Neuronal stem cell (in vitro differentiated cells): ENCODE measurements around the gene DNM3.

Source experiments
- DNase-seq: peaks from one replicate; pipeline ENCODE4 v3.0.0-alpha.2; 2013; ENCODE audit warnings: low spot score
- H2AFZ ChIP-seq: one replicate; pipeline ENCODE4 v1.6.1; 2013; ENCODE audit warnings: mild to moderate bottlenecking, low read length, inconsistent platforms
- H2AK5ac ChIP-seq: 2 replicates; pipeline ENCODE4 v1.6.1; 2013; ENCODE audit warnings: low read depth, mild to moderate bottlenecking, inconsistent platforms, low read length, moderate library complexity, mixed read lengths
- H2BK120ac ChIP-seq: 2 replicates; pipeline ENCODE4 v1.6.1; 2013; ENCODE audit warnings: low read depth, mild to moderate bottlenecking, inconsistent platforms, low read length, moderate library complexity, mixed read lengths
- H2BK12ac ChIP-seq: one replicate; pipeline ENCODE4 v1.6.1; 2013; ENCODE audit warnings: low read length, inconsistent platforms
- H2BK15ac ChIP-seq: 2 replicates; pipeline ENCODE4 v1.6.1; 2013; ENCODE audit warnings: mild to moderate bottlenecking, low read length, inconsistent platforms, mixed read lengths
- H2BK5ac ChIP-seq: one replicate; pipeline ENCODE4 v1.6.1; 2013; ENCODE audit warnings: inconsistent platforms, mild to moderate bottlenecking, low read length, moderate library complexity
- H3K14ac ChIP-seq: one replicate; pipeline ENCODE4 v1.6.1; 2013; ENCODE audit warnings: low read length, inconsistent platforms
- H3K18ac ChIP-seq: 2 replicates; pipeline ENCODE4 v1.6.1; 2013; ENCODE audit warnings: low read length, inconsistent platforms
- H3K23ac ChIP-seq: 2 replicates; pipeline ENCODE4 v1.6.1; 2013; ENCODE audit warnings: low read depth, mild to moderate bottlenecking, mixed read lengths, low read length, inconsistent platforms; ENCODE audit not compliant: poor library complexity
- H3K27ac ChIP-seq: replicated peaks from 3 replicates; pipeline ENCODE4 v1.5.1; 2013; ENCODE audit warnings: low read length, inconsistent platforms
- H3K27me3 ChIP-seq, 3 experiments: 2 replicates each; pipeline ENCODE4 v1.6.1; 2013; ENCODE audit warnings: low read length in 3 of 3, mild to moderate bottlenecking in 2 of 3, inconsistent platforms in 1 of 3, low read depth in 1 of 3, mixed read lengths in 1 of 3, moderate library complexity in 1 of 3; ENCODE audit not compliant: control insufficient read depth in 3 of 3, insufficient read depth in 3 of 3
- H3K36me3 ChIP-seq, 2 donors: replicated peaks in 1 of 2; 2 replicates each; pipeline ENCODE4 v1.6.1; 2013; ENCODE audit warnings: low read length in 2 of 2; ENCODE audit not compliant: control insufficient read depth in 2 of 2, insufficient read depth in 2 of 2
- H3K4ac ChIP-seq: 2 replicates; pipeline ENCODE4 v1.6.1; 2013; ENCODE audit warnings: inconsistent platforms, mild to moderate bottlenecking, low read length, moderate library complexity
- H3K4me1 ChIP-seq, 2 donors: 1 replicate in 1 of 2; 2 replicates in 1 of 2; pipeline ENCODE4 v1.6.1; 2013; ENCODE audit warnings: low read length in 2 of 2, low read depth in 1 of 2; ENCODE audit not compliant: control insufficient read depth in 2 of 2, insufficient read depth in 1 of 2
- H3K4me2 ChIP-seq: one replicate; pipeline ENCODE4 v1.6.1; 2013; ENCODE audit warnings: mild to moderate bottlenecking, low read length, inconsistent platforms; ENCODE audit not compliant: insufficient read depth, poor library complexity, severe bottlenecking
- H3K4me3 ChIP-seq, 2 donors: 2 replicates each; pipeline ENCODE4 v1.5.1; 2013; ENCODE audit warnings: low read length in 2 of 2, mild to moderate bottlenecking in 2 of 2, inconsistent platforms in 1 of 2, moderate library complexity in 1 of 2
- H3K79me1 ChIP-seq: one replicate; pipeline ENCODE4 v1.6.1; 2013; ENCODE audit warnings: low read depth, mild to moderate bottlenecking, inconsistent platforms, low read length, moderate library complexity
- H3K9ac ChIP-seq: one replicate; pipeline ENCODE4 v1.6.1; 2013; ENCODE audit warnings: mild to moderate bottlenecking, low read depth, low read length, inconsistent platforms; ENCODE audit not compliant: poor library complexity
- H3K9me3 ChIP-seq, 2 donors: replicated peaks in 1 of 2; 2 replicates each; pipeline versions ENCODE3 to v1.6.1; 2013; ENCODE audit warnings: low read length in 2 of 2, mild to moderate bottlenecking in 2 of 2, inconsistent platforms in 1 of 2, low read depth in 1 of 2, mixed read lengths in 1 of 2, moderate library complexity in 1 of 2; ENCODE audit not compliant: control insufficient read depth in 2 of 2, insufficient read depth in 1 of 2
- H4K8ac ChIP-seq: one replicate; pipeline ENCODE4 v1.6.1; 2013; ENCODE audit warnings: low read depth, mild to moderate bottlenecking, inconsistent platforms, low read length, moderate library complexity
- H4K91ac ChIP-seq: one replicate; pipeline ENCODE4 v1.6.1; 2013; ENCODE audit warnings: low read length, low read depth, mild to moderate bottlenecking, inconsistent platforms; ENCODE audit not compliant: poor library complexity
- WGBS, 2 donors: extraction: QIAGEN DNeasy Blood & Tissue Kit; methylation state at CpG; one replicate each; pipeline ENCODE4 v1.1.7; 2013; ENCODE audit warnings: missing lambda C conversion rate in 2 of 2, mixed read lengths in 1 of 2; ENCODE audit not compliant: insufficient read length in 2 of 2, insufficient replicate concordance in 1 of 2; ENCODE audit errors: extremely low coverage in 2 of 2; 5-methylcytosine and 5-hydroxymethylcytosine counted together

The DNM3 gene

DNA sequence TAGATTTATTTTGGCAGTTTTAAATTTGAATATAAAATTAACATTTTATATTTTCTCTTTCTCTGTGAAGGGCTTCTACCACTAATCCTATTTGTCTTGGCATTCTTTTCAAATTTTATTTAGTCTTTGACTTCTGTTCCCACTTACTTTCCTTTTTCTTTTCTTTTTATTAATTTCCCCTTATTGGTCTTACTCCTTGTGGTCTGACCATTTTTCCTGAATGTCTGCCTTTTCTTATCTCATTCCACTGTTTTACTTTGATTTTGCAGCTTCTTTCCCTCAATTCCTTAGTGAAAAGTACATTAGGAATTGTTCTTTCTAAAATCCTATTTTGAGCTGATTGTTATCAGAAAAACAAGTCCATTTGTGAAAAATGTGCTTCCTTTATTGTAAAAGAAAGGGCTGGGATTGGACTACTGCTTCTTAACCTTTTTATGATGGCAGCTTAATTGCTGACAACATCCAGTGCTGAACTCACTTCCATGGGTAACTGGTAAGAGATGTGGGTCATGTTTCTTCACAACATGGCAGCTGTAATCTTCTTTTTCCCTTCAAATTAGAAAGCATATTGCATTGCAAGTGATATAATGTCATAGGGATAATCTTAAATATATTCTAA is 284.6 kb downstream of the DNM3 start:
- Histone ChIP-seq H3K14ac (no peak overlapping the region), H3K36me3 (no peaks in the 10 kb centered on the region), H3K9ac (no peak overlapping the region), H2BK120ac (no peak overlapping the region), H3K79me1 (no peaks in the 10 kb centered on the region), H3K27ac (no peak overlapping the region), H2BK5ac (no peak overlapping the region), H3K4ac (no peak overlapping the region), H4K91ac (no peak overlapping the region), H3K4me3 (no peak overlapping the region), H2AFZ (no peak overlapping the region), H2BK12ac (no peak overlapping the region), H2BK15ac (no peak overlapping the region), H3K27me3 (no peaks in the 10 kb centered on the region), H3K23ac (no peak overlapping the region), H3K4me1 (no peaks in the 10 kb centered on the region), H4K8ac (no peak overlapping the region), H2AK5ac (no peak overlapping the region), H3K4me2 (no peak overlapping the region), H3K9me3 (no peaks in the 10 kb centered on the region), H3K18ac (no peak overlapping the region)
- no peak for DNase-seq

DNA sequence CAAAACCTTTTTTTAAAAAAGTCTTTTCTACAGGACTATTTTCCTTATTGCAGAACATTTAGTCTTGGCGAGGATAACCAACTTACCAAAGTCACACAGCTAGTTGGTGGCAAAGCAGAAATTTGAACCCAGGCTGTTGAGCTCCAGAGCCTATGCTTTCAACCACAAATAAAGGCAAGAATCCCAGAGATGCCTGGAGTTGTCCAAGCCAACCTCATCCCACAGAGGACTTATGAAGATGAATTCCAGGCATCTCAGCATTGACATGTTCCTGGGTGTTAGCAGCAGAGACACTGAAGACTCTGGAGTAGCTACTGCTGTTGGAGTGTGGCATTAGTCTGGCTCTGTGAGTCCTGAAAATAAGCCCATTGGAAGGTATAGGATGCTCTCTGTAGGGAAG is 291.5 kb downstream of the DNM3 start:
- Histone ChIP-seq H3K4ac (no peak overlapping the region), H2BK12ac (no peak overlapping the region), H3K36me3 (no peaks in the 10 kb centered on the region), H2BK15ac (no peak overlapping the region), H4K8ac (no peak overlapping the region), H2AK5ac (no peak overlapping the region), H3K18ac (no peak overlapping the region), H3K4me1 (no peaks in the 10 kb centered on the region), H3K9ac (no peak overlapping the region), H3K23ac (no peak overlapping the region), H2AFZ (no peak overlapping the region), H2BK120ac (no peak overlapping the region), H3K4me2 (no peak overlapping the region), H3K14ac (no peak overlapping the region), H3K27me3 (no peaks in the 10 kb centered on the region), H3K79me1 (no peaks in the 10 kb centered on the region), H2BK5ac (no peak overlapping the region), H3K27ac (no peak overlapping the region), H3K9me3 (no peaks in the 10 kb centered on the region), H4K91ac (no peak overlapping the region), H3K4me3 (no peak overlapping the region)
- WGBS, 2 donors = no CpG with 5 or more reads among the region's 1 CpG
- DNase-seq = no peak

DNA sequence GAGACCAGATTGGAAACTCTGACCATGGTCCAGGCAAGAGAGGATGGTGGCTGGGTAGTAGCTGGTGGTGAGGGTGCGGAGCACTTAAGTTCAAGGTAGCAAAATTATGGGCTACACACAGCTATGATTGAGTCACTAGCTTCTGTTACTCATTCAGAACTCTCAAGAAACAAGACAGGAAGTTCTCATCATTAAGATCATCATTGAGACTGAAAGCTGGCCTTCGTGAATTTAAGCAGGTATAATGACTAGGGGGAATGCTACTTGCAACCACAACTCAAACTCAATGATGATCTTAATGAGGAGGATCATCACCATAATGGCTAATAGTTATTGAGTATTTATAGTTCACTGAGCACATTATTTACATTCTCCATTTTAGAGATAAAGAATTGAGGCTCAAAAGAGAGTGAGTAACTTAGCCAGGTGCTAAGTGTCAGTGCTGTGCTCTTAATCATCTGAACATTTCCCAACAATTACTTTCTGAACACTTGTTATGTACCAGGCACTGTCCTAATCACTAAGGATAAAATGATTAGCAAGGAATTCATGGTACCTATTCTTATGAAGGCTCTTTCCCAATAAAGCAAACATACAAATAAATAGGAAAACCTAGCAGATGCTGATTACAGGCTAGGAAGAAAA is 292.9 kb downstream of the DNM3 start:
- Histone ChIP-seq H3K4ac (no peak overlapping the region), H3K4me2 (no peak overlapping the region), H2AFZ (no peak overlapping the region), H3K9ac (no peak overlapping the region), H4K91ac (no peak overlapping the region), H2AK5ac (no peak overlapping the region), H3K9me3 (no peaks in the 10 kb centered on the region), H2BK120ac (no peak overlapping the region), H2BK15ac (no peak overlapping the region), H3K36me3 (no peaks in the 10 kb centered on the region), H3K27me3 (no peaks in the 10 kb centered on the region), H3K14ac (no peak overlapping the region), H3K4me3 (no peak overlapping the region), H3K4me1 (no peaks in the 10 kb centered on the region), H3K18ac (no peak overlapping the region), H2BK12ac (no peak overlapping the region), H2BK5ac (no peak overlapping the region), H4K8ac (no peak overlapping the region), H3K23ac (no peak overlapping the region), H3K79me1 (no peaks in the 10 kb centered on the region), H3K27ac (no peak overlapping the region)
- DNase-seq = no peak
- whole genome bisulfite sequencing, 2 donors = no CpG with 5 or more reads among the region's 2 CpGs

DNA sequence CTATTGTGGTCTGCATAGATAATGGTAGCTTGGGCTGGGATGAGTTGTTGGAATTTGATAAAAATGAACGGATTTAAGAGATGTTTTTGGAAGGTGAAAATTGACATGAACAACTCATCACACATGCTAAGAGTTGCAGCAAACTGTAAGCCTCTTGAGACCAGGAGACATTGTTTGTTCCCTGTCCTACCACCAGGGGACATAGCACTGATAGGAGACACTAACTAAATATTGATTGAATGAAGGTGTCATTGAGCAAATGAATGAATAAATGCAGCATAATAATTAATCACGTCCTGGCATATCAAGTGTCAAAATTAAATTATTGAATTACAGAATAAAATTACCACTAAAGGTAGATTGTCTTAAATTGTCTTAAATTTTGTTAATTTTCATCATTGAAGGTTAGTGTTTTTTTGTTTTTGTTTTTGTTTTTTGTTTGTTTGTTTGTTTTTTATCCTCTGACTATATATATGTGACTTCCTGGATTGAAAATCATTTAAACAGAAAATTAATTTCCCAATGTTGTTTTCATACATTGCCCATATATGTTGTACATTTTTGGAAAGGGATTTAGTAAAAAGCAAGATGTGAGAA is 293.9 kb downstream of the DNM3 start:
- H2AFZ ChIP-seq = no peak overlapping the region
- H2BK5ac ChIP-seq = no peak overlapping the region
- H3K23ac ChIP-seq = no peak overlapping the region
- H2AK5ac ChIP-seq = no peak overlapping the region
- no peaks in the 10 kb centered on the region for H3K79me1 ChIP-seq
- H3K18ac ChIP-seq = no peak overlapping the region
- no peaks in the 10 kb centered on the region for H3K4me1 ChIP-seq
- H3K27ac ChIP-seq = no peak overlapping the region
- H2BK12ac ChIP-seq = no peak overlapping the region
- no peak overlapping the region for H4K91ac ChIP-seq
- no peak for DNase-seq
- H3K27me3 ChIP-seq = no peaks in the 10 kb centered on the region
- no peak overlapping the region for H3K9ac ChIP-seq
- no peak overlapping the region for H3K14ac ChIP-seq
- no peak overlapping the region for H3K4ac ChIP-seq
- H2BK120ac ChIP-seq = no peak overlapping the region
- H2BK15ac ChIP-seq = no peak overlapping the region
- H4K8ac ChIP-seq = no peak overlapping the region
- no peak overlapping the region for H3K4me2 ChIP-seq
- H3K4me3 ChIP-seq = no peak overlapping the region
- no peaks in the 10 kb centered on the region for H3K9me3 ChIP-seq
- WGBS, 2 donors = 100% methylated on average over 1 of the region's 2 CpGs; no CpG with 5 or more reads in 1 of the 2 donors
- H3K36me3 ChIP-seq = no peaks in the 10 kb centered on the region
